ENCODE measurements around the gene SMIM31. TPM values are rescaled to one million over a fixed set of nuclear protein-coding genes. Genes with fewer than 3 reads are reported as not detected.

The SMIM31 gene
- polyA plus RNA-seq (ENCODE audit: insufficient read length), result 0.04 TPM

DNA sequence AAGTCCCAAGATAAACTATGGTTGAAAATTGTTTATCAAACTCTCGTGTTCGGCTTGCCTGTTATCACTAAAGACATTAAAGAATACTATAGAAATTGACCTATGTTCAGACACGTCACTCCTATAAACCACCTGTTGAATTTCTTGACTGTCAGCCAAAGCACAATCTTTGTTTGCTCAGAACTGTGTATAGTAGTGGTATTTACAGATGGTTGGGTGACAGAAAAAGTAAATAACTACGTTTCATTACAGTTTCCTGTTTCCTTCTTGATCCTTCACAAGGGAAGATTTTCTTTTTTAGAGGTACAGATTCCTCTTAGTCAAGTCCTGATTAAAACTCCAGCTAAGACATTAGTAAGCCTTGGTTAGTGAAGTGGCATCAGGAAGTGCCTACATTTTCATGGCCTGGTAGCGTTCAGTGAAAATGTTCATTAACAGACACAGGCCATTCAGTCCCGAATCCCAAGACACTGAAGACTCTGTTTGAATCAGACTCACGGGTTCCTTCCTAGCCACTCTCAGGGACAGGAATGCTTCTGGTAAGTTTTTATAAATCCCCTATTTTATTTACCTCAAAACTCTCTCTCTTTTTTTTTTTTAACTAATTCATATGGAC is at the start of gene SMIM31:
TSS of gene SMIM31 (plus strand) at position 259 of the 616 bp plus-strand sequence. CDS start 16,313 bp downstream, outside the sequence.
- no peak for DNase-seq (ENCODE audit: low read depth)

DNA sequence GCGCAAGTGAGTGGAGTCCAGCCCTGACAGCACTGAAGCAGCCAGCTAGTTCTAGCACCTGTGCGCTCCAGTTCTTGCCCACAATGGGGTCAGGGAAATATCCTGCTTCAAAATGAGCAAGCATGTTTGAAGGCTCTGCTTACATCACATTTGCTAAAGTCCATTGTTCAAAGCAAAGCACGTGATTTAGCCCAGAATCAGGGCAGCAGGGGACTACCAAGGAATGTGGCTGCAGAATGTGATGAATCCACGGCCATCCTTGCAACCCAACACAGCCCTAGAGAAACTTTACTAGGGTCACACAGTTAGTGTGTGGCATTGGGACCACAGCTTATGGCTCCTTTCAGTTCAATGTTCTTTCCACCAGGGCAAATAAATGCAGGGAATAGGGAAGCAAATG is 47.3 kb upstream of the SMIM31 start:
- no peak for DNase-seq (ENCODE audit: low read depth)

GRCh38 chr4:164716901-164717300 is 37.0 kb upstream of the SMIM31 start:
- DNase-seq (ENCODE audit: low read depth), result no peak

GRCh38 chr4:164718827-164719226 is 35.1 kb upstream of the SMIM31 start:
- no peak for DNase-seq (ENCODE audit: low read depth)

GRCh38 chr4:164725066-164725465 is 28.9 kb upstream of the SMIM31 start:
- no peak for DNase-seq (ENCODE audit: low read depth)

DNA sequence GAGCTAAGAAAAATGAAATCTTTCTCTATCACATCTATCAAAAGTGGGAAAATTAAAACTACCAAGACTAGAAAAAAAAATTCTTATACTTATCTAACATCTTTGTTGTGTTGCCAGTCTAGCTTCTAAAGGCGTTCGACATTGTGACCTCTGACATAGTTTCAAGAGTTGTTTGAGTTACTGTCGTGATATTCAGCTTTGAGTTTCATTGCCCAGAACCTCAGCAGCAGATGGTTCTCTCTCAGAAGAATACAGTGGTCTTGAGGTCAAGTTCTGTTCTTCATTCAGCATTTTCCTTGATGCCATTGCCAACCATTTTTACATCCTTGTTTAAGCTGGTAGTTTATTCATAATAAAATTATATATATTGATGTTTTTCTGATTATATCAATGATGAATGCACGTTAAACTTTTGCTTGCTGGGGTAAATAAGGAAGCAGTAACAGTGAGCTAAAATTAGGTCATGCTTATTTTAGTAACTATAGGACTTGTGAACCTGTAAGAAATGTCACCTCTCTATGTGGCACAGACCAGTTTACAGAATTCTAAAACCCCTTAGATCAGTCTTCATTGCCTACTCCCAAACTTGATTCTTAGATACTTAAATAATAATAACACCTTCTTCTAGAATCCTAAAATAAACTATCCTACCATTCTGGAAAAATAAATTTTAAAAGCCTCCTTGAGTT is 23.1 kb upstream of the SMIM31 start:
- DNase-seq (ENCODE audit: low read depth), result no peak

GRCh38 chr4:164731827-164732474 is 22.0 kb upstream of the SMIM31 start:
- DNase-seq (ENCODE audit: low read depth), result peak; percentile 9

DNA sequence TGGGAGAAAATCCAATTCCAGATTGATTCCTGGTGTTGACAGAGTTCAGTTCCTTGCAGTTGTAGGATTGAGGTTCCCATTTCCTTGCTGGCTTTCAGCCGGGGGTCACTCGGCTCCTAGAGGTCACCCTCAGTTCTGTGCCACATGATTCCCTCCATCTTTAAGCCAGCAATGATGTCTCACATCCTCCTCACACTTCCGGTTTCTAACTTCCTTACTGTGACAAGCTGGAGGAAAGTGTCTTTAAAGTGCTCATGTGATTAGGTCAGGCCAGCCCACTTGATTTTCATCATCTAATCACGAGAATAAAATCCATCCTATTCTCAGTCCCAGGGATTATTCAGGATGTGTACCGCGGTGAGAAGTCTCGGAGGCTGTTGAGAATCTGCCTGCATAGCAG is 19.4 kb upstream of the SMIM31 start:
- DNase-seq (ENCODE audit: low read depth), result no peak

DNA sequence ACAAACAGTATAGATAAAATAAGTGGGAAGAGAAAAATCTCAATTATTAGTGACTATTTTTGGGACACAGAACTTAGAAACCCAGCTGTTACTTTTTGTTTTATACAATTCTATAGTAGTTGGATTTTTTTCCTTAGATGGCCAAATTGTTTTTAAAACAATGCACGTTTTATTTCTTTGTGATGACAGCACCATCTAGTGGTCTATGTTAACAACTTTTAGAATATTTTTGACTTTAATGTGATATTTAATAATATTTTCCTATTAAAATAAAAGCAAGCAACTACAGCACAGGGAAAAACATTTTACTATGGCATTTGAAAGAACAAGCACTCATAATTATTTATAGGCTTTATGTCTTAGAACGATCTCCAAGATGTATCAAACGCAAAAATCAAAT is 5.6 kb upstream of the SMIM31 start:
- peak; percentile 13 for DNase-seq (ENCODE audit: low read depth)

GRCh38 chr4:164755432-164755831 is 1.5 kb downstream of the SMIM31 start:
- no peak for DNase-seq (ENCODE audit: low read depth)

DNA sequence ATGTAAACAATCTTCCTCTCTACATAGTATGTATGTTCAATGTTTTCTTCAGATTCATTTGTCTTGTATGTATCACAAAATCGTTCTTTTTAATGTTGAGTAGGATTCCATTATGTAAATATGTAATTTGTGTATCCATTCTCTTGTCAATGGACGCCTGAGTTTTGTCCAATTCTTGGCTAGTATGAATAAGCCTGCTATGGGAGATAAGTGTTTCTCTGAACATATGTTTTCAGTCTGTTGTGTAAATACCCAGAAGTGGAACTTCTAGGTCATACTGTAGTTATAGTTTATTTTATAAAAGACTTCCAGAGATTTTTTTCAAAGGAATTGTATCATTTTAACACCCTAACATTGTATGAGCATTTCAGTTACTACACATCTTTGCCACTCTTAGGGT is 2.8 kb downstream of the SMIM31 start:
- DNase-seq (ENCODE audit: low read depth), result no peak

DNA sequence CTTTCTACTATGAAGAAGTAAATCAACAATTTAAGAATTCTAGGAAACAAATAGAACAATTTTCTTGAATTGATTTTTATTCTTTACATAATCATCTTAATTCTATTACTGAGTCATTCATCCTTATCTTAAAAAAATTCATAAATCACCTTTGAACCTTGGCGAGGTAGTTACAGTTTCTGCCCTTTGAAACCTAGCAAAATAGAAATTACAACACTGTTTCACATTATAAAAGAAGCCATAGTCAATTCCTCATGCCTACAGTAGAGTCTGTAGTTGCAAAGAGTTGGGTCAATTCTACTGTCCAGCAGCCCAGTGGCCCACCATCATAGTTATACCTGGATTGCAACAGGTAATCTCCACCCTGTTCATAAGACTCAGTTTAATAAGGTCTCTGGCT is 7.3 kb downstream of the SMIM31 start:
- no peak for DNase-seq (ENCODE audit: low read depth)

GRCh38 chr4:164761746-164762275 is 7.9 kb downstream of the SMIM31 start:
- DNase-seq (ENCODE audit: low read depth), result no peak

- DNase-seq (ENCODE audit: low read depth), result no peak
Measured at GRCh38 chr4:164765096-164765495, 11.2 kb downstream of the SMIM31 start.

DNA sequence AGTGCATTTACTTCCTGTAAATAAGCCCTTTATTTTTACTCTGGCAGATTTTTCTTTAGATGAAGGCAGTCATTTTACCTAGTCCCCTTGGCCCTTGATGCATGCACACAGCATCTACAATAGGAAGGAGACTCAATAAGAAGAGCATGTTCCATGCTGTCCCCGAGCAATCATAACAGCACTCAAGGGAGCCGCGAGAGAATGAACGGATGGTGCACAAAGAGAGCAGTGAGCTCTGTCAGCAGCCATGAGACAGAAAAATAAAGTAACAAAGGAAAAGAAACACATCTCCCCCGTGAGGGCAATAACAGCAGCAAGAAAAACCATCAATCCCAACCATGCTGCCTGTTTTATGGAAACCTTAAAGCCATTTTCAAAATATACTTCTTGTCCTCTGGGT is 11.9 kb downstream of the SMIM31 start:
- no peak for DNase-seq (ENCODE audit: low read depth)

DNA sequence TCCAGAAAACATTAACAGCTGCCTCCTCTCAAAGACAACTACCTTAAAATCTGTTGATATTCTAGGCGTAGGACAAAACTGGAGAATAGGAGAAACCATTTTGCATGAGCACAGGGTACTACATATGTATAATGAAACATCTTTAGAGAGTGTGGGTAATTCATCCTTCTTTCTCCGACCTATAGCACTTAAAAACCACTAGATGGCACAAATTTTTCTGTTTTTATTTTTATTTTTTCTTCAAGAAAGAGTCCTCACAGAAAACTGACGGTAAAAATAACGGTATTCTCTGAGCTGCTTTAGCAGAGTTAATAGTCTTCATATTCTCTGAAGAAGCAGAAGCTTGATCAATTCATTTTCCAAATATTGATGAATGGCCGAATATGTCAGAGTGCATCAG is 14.6 kb downstream of the SMIM31 start:
- no peak for DNase-seq (ENCODE audit: low read depth)

DNA sequence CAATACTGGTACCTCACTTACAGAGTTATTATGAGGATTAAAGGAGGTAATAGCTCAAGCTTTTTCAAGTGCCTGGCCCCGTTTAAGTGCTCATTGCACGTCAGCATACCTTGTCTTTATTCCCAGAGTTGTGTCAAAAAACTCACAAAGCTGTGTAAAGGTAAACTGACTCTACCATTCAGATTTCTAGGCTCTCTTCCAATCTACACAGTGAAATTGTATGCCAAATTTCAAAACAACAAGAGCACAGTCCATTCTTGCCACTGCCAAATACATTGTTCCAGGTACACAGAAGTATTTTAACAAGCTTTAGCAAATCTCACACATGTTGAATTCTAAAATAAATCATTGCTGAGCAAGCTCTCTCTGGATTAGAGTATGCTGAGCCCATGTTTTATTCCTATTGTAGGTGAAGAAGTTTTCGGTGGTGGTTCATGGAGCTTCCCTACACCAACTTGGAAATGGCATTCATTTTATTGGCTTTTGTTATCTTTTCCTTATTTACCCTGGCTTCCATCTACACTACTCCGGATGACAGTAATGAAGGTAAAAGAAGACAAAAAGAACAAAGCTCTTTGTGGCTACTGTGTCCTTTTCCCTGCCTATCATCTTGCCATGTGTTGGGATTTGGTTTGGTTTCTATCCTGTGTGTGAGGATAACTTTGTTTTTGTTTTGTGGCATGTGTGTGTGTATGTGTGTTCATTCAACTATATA is 16.2 kb downstream of the SMIM31 start:
- no peak for DNase-seq (ENCODE audit: low read depth)

DNA sequence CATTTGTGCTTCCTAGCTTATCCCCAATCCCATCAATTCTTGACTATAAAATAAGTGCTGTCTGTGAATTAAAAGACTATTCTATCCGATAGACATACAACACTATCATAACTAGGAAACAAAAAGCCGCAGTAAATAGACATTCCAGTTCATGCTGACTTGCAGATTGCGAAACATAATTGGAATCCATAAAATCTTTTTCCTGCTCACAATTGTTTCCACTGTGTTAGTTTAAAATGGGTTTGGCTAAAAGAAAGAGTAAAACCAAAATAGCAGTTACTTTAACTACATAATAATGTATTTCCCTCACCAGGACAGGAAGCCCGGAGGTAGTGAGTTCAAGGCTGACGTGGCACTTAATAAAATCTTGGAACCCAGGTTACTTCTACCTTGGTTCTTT is 17.2 kb downstream of the SMIM31 start:
- DNase-seq (ENCODE audit: low read depth), result no peak

- no peak for DNase-seq (ENCODE audit: low read depth)
Measured at GRCh38 chr4:164772076-164772475, 18.1 kb downstream of the SMIM31 start.

DNA sequence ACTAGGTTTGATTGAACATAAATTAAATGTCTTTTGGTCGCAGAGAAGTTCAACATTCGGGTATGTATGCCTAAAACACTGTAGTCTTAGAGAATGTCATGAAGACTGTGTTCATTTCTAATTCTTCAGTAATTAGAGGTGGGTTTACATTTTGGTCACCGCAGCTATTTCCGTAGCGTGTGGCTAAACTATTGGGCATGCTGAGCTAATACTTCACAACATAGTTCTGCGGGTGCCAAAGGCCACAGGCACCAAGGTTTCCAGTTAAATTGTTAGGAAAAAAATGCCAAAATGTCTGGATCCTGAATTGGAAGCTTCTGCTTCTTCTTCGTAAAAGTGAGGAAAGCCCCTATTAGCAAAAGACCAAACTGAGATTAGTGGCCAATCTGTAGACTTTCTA is 25.1 kb downstream of the SMIM31 start:
- DNase-seq (ENCODE audit: low read depth), result no peak

DNA sequence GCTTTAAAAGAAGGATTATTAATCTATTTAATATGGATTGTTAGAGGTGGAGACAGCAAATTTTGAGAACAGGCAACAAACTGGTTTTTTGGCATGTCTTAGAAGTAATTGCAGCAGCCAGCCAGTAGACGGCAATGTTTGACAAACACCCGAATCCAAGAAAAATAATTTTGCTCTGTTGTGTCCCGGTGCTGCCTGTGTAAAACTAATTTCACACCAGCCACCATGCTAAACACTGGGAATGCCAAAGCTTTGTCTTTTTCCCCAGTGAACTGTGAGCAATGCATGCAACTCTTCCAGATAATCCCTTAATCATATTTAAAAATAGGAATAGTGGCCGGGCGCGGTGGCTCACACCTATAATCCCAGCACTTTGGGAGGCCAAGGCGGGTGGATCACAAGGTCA is 25.9 kb downstream of the SMIM31 start:
- peak; percentile 19 for DNase-seq (ENCODE audit: low read depth)

- no peak for DNase-seq (ENCODE audit: low read depth)
Measured at GRCh38 chr4:164780839-164781238, 26.9 kb downstream of the SMIM31 start.
